NCI-H345 treated with DMSO at 0.1 percent for 48 hours (cell line): ENCODE data around the gene CBX5.
A peak's percentile ranks its signal among the peaks of the same experiment; 100 is the strongest.
"Not testable (repeated sequence)": the region's sequence is repeated elsewhere in the genome, so short reads cannot be mapped to it uniquely, and the experiment has no call there.

ENCODE experiments used
- DNase-seq: peaks from one replicate; lab custom pipeline; 2025; ENCODE audit not compliant: unreplicated experiment; lab: John Stamatoyannopoulos, UW

The CBX5 gene

GRCh38 chr12:54200412-54200811 lies 79.5 kb downstream of the CBX5 start:
- no peak for DNase-seq

GRCh38 chr12:54199917-54200316 lies 80.0 kb downstream of the CBX5 start:
- DNase-seq = no peak

- DNase-seq = no peak
Measured at GRCh38 chr12:54199034-54199433, 80.9 kb downstream of the CBX5 start.

- no peak for DNase-seq
Measured at GRCh38 chr12:54197431-54197909, 82.5 kb downstream of the CBX5 start.

- no peak for DNase-seq
Measured at GRCh38 chr12:54197010-54197409, 82.9 kb downstream of the CBX5 start.

- no peak for DNase-seq
Measured at GRCh38 chr12:54196396-54196795, 83.5 kb downstream of the CBX5 start.

GRCh38 chr12:54195737-54196347 lies 84.1 kb downstream of the CBX5 start:
- no peak for DNase-seq

GRCh38 chr12:54195080-54195736 lies 84.7 kb downstream of the CBX5 start:
- no peak for DNase-seq

- not testable (repeated sequence) for DNase-seq
Measured at GRCh38 chr12:54194611-54195010, 85.3 kb downstream of the CBX5 start.

- no peak for DNase-seq
Measured at GRCh38 chr12:54193434-54193833, 86.5 kb downstream of the CBX5 start.

GRCh38 chr12:54191550-54192022 lies 88.3 kb downstream of the CBX5 start:
- DNase-seq = peak; percentile 68

- DNase-seq = no peak
Measured at GRCh38 chr12:54191126-54191525, 88.8 kb downstream of the CBX5 start.

- no peak for DNase-seq
Measured at GRCh38 chr12:54189198-54189539, 90.8 kb downstream of the CBX5 start.

GRCh38 chr12:54187075-54187474 lies 92.8 kb downstream of the CBX5 start:
- DNase-seq = no peak

GRCh38 chr12:54185919-54186318 lies 94.0 kb downstream of the CBX5 start:
- no peak for DNase-seq

- not testable (repeated sequence) for DNase-seq
Measured at GRCh38 chr12:54185297-54185696, 94.6 kb downstream of the CBX5 start.

GRCh38 chr12:54184024-54184805 lies 95.7 kb downstream of the CBX5 start:
- DNase-seq = no peak

GRCh38 chr12:54182981-54183380 lies 96.9 kb downstream of the CBX5 start:
- DNase-seq = no peak

GRCh38 chr12:54182086-54182485 lies 97.8 kb downstream of the CBX5 start:
- DNase-seq = no peak
